GM19324 (cell line): ENCODE measurements around the gene ZFP82.

Experiments used
- ATAC-seq: cut with Tn5 transposase; IDR thresholded peaks from one replicate; pipeline ENCODE4 v1.9.1; 2021; ENCODE audit warnings: mild to moderate bottlenecking, moderate library complexity; ENCODE audit not compliant: unreplicated experiment, low FRiP score

ZFP82 gene

GRCh38 chr19:36373638-36374156, 44.7 kb downstream of the ZFP82 start:
- ATAC-seq: no peak

GRCh38 chr19:36371886-36372285, 46.6 kb downstream of the ZFP82 start:
- no peak for ATAC-seq

GRCh38 chr19:36363845-36364244, 54.6 kb downstream of the ZFP82 start:
- ATAC-seq: no peak
